ENCODE data around the gene CDC45.

DNA sequence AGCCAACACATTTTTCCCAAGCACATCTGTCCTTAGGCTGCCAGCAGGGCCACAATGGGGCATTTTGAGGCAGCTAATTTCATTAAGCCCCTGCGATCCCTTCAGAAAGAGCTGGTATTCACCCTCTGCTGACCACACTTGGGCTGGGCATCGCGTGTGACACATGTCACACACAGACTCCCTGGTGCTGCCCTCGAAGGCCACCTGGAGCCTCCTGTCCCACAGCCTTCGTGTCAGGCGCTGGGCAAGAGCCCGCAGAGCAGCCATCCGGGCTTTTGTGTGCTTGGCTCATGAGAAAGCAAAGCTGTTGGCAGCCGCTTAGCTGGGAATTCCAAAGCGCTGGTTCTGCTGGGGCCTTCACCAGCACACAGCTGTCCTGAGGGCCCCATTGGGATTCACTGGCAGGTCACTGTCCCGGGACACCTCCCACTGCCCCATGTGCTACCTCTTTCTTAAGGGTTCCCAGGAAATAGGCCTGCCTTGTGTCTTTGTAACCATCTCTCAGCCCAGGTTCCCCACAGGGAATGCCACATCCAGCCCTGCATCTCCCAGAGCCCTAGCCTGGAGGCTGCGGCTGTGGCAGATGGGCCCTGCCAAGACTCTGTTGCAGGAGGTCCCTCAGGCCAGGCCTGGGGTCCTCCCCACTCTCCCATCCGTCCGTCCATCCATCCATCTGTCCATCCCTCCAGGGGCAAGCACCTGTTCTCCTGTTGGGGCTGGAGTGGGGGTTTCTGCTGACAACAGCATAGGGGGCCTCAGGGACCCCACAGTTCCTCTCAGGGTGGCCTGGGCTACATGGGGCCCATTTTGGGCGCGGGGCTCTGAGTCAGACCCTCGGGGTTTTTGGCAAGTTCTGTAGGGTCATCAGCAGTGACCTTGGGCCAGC, 39.6 kb downstream of the CDC45 start:
- TF ChIP-seq, protein P1, sequence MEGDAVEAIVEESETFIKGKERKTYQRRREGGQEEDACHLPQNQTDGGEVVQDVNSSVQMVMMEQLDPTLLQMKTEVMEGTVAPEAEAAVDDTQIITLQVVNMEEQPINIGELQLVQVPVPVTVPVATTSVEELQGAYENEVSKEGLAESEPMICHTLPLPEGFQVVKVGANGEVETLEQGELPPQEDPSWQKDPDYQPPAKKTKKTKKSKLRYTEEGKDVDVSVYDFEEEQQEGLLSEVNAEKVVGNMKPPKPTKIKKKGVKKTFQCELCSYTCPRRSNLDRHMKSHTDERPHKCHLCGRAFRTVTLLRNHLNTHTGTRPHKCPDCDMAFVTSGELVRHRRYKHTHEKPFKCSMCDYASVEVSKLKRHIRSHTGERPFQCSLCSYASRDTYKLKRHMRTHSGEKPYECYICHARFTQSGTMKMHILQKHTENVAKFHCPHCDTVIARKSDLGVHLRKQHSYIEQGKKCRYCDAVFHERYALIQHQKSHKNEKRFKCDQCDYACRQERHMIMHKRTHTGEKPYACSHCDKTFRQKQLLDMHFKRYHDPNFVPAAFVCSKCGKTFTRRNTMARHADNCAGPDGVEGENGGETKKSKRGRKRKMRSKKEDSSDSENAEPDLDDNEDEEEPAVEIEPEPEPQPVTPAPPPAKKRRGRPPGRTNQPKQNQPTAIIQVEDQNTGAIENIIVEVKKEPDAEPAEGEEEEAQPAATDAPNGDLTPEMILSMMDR (IDR thresholded peaks at IDR 0.05), result no peak
- TF ChIP-seq POLR2A (IDR thresholded peaks at IDR 0.05), result no peak
- no peak for TF ChIP-seq POLR2AphosphoS5 (IDR thresholded peaks at IDR 0.05)

Data from sigmoid colon (tissue), 4 donors.